Endothelial cell of umbilical vein (primary cell): Measurements from ENCODE around the gene ANKRD44. TPM values are rescaled to one million over a fixed set of nuclear protein-coding genes. Genes with fewer than 3 reads are reported as not detected.
A peak's percentile ranks its signal among the peaks of the same experiment; 100 is the strongest.

ENCODE experiments used
- BruUV-seq: library from RNA; stranded (reverse); fragments of 400-500 nt; replicated peaks from 2 replicates; lab custom pipeline; 2021; lab: Mats Ljungman, UMichigan
- CTCF ChIA-PET: fragments of 300-600, 350-600 bp; sonication (Branson Sonifier 250); formaldehyde crosslinking; loops from one replicate; lab custom pipeline; 2021; ENCODE audit warnings: antibody characterized with exemption, inconsistent platforms; lab: Charles Lee
- POLR2A ChIA-PET: fragments of 300-600, 350-600 bp; sonication (Branson Sonifier 250); formaldehyde crosslinking; loops from one replicate; lab custom pipeline; 2021; ENCODE audit warnings: antibody characterized with exemption, inconsistent platforms; lab: Charles Lee
- DNase-seq: peaks from one replicate; pipeline ENCODE4 v3.0.0-alpha.2; 2011; ENCODE audit warnings: low read depth, low spot score
- FAIRE-seq: peaks from 2 replicates; lab custom pipeline; 2011; peaks lifted over from hg19 to GRCh38; lab: Jason Lieb, UNC
- H2AFZ ChIP-seq: 2 replicates; pipeline ENCODE4 v1.6.0; 2012; ENCODE audit warnings: low read depth, low read length, control low read depth, inconsistent platforms
- H3K27ac ChIP-seq: 2 replicates; pipeline ENCODE4 v1.5.1; 2011; ENCODE audit warnings: low read depth, mild to moderate bottlenecking, control low read depth, low read length, moderate library complexity; ENCODE audit not compliant: insufficient read depth
- H3K27me3 ChIP-seq, 2 experiments: 2 replicates each; pipeline versions ENCODE4 v1.6.0 to v1.6.1; 2011; ENCODE audit warnings: low read length in 2 of 2, mixed read lengths in 1 of 2; ENCODE audit not compliant: control insufficient read depth in 2 of 2, insufficient read depth in 2 of 2
- H3K36me3 ChIP-seq, 2 experiments: 2 replicates in 1 of 2; 3 replicates in 1 of 2; pipeline ENCODE4 v1.5.1; 2011; ENCODE audit warnings: low read length in 2 of 2, mild to moderate bottlenecking in 1 of 2, moderate library complexity in 1 of 2; ENCODE audit not compliant: control insufficient read depth in 2 of 2, insufficient read depth in 2 of 2; ENCODE audit errors: extremely low read depth in 1 of 2
- H3K4me1 ChIP-seq: 3 replicates; pipeline ENCODE4 v1.5.1; 2011; ENCODE audit warnings: mild to moderate bottlenecking, low read length; ENCODE audit not compliant: control insufficient read depth, insufficient read depth; ENCODE audit errors: extremely low read depth
- H3K4me2 ChIP-seq: 2 replicates; pipeline ENCODE4 v1.6.1; 2011; ENCODE audit warnings: low read length, control low read depth, mixed read lengths; ENCODE audit not compliant: insufficient read depth
- H3K4me3 ChIP-seq, 3 experiments: fragments of 200-600 bp in 1 of 3; sonication (generic), shearing (Covaris generic) in 1 of 3; replicated peaks in 1 of 3; 2 replicates each; pipeline ENCODE4 v1.5.1; 2011 to 2016; ENCODE audit warnings: control low read depth in 3 of 3, low read length in 3 of 3, mild to moderate bottlenecking in 2 of 3, inconsistent platforms in 1 of 3, low read depth in 1 of 3, moderate library complexity in 1 of 3; ENCODE audit not compliant: insufficient read depth in 1 of 3
- H3K79me2 ChIP-seq: 2 replicates; pipeline ENCODE4 v1.6.0; 2012; ENCODE audit warnings: low read length, inconsistent platforms; ENCODE audit not compliant: control insufficient read depth, insufficient read depth
- H3K9ac ChIP-seq: replicated peaks from 2 replicates; pipeline ENCODE3; 2011; ENCODE audit warnings: low read length, control low read depth; ENCODE audit not compliant: insufficient read depth; ENCODE audit errors: extremely low read depth
- H3K9me1 ChIP-seq: replicated peaks from 3 replicates; pipeline ENCODE4 v1.6.0; 2011; ENCODE audit warnings: mild to moderate bottlenecking, low read length; ENCODE audit not compliant: control insufficient read depth, insufficient read depth; ENCODE audit errors: extremely low read depth
- H3K9me3 ChIP-seq: replicated peaks from 2 replicates; pipeline ENCODE4 v1.5.1; 2012; ENCODE audit warnings: low read length, inconsistent platforms; ENCODE audit not compliant: control insufficient read depth, insufficient read depth
- H4K20me1 ChIP-seq: replicated peaks from 2 replicates; pipeline ENCODE3; 2011; ENCODE audit warnings: mild to moderate bottlenecking, low read length; ENCODE audit not compliant: control insufficient read depth, insufficient read depth; ENCODE audit errors: extremely low read depth
- CTCF ChIP-seq, 2 donors: IDR thresholded peaks; 1 replicate in 1 of 2; 2 replicates in 1 of 2; pipeline ENCODE4 v1.5.1; 2011; ENCODE audit warnings: low read length in 2 of 2, mild to moderate bottlenecking in 2 of 2, moderate library complexity in 2 of 2, control low read depth in 1 of 2, inconsistent platforms in 1 of 2, low read depth in 1 of 2; ENCODE audit not compliant: insufficient read depth in 1 of 2; ENCODE audit errors: extremely low read depth in 1 of 2
- EZH2 ChIP-seq: IDR thresholded peaks from 2 replicates; pipeline ENCODE4 v1.6.1; 2012; ENCODE audit warnings: borderline replicate concordance, low read depth, mild to moderate bottlenecking, moderate library complexity, low read length, inconsistent platforms; ENCODE audit not compliant: severe bottlenecking
- FOS ChIP-seq: IDR thresholded peaks from 2 replicates; pipeline ENCODE4 v1.6.1; 2011; ENCODE audit warnings: mild to moderate bottlenecking, low read length, moderate library complexity, borderline replicate concordance; ENCODE audit not compliant: insufficient read depth
- GATA2 ChIP-seq: IDR thresholded peaks from 2 replicates; pipeline ENCODE4 v1.7.0; 2011; ENCODE audit warnings: low read depth, mild to moderate bottlenecking, moderate library complexity, mixed read lengths, low read length; ENCODE audit not compliant: insufficient read length, insufficient read depth
- JUN ChIP-seq: IDR thresholded peaks from 2 replicates; pipeline ENCODE4 v1.6.1; 2011; ENCODE audit warnings: borderline replicate concordance, low read depth; ENCODE audit not compliant: insufficient read length, insufficient read depth
- MAX ChIP-seq: IDR thresholded peaks from 2 replicates; pipeline ENCODE4 v1.6.1; 2011; ENCODE audit not compliant: insufficient read depth, insufficient read length
- MYC ChIP-seq: IDR thresholded peaks from one replicate; pipeline ENCODE4 v1.6.1; 2011; ENCODE audit warnings: mild to moderate bottlenecking, low read depth, low read length
- POLR2A ChIP-seq: IDR thresholded peaks from 2 replicates; pipeline ENCODE4 v1.6.1; 2012; ENCODE audit warnings: low read depth, mild to moderate bottlenecking, control low read depth, low read length
- POLR2AphosphoS5 ChIP-seq: IDR thresholded peaks from 2 replicates; pipeline ENCODE4 v1.6.1; 2012; ENCODE audit warnings: low read depth, mild to moderate bottlenecking, control low read depth, low read length, moderate library complexity; ENCODE audit not compliant: insufficient read depth
- dilution Hi-C: fragments of 300-500 bp; cut with MboI; formaldehyde crosslinking; loops from one replicate; pipeline ENCODE4 v1.15.0; 2019; ENCODE audit warnings: low sequenced_read_pairs; ENCODE audit not compliant: extremely low pct_ligation_motif_present
- intact Hi-C: fragments of 100-400 bp; cut with micrococcal nuclease; formaldehyde crosslinking; loops from one replicate; pipeline ENCODE4 v1.10.0; 2022
- polyA plus RNA-seq, 4 experiments: library from polyadenylated mRNA; depleted of rRNA in 3 of 4; stranded (reverse) in 3 of 4; unstranded in 1 of 4; fragments of >200 nt; gene quantifications; 2 replicates each; pipeline versions ENCODE4 v1.2.1 to v1.2.3, GENCODE V29; 2011 to 2012; ENCODE audit warnings: missing spikeins in 1 of 4
- total RNA-seq: library from RNA; stranded (reverse); gene quantifications from 2 replicates; pipeline ENCODE4 v1.2.3, GENCODE V29; 2021

ANKRD44 gene
- total and polyA plus RNA-seq, 2 donors (not counting 3 experiments of a cell fraction or from before 2014, with no cell fraction given), result 3.4 to 6.1 TPM

- Histone ChIP-seq H3K36me3 (no peaks in the 10 kb centered on the region), H3K9me3 (no peaks in the 10 kb centered on the region), H3K4me2 (peak overlapping the region; percentile 84), H3K9me1 (no peaks in the 10 kb centered on the region), H4K20me1 (no peaks in the 10 kb centered on the region), H3K27ac (no peak overlapping the region), H3K27me3 (peaks cover 6 to 12% of the 10 kb centered on the region in 2 experiments), H3K4me1 (peaks cover 12% of the 10 kb centered on the region), H3K79me2 (no peaks in the 10 kb centered on the region), H3K4me3 (peak overlapping the region; percentile 56 to 91 (median 58)), H2AFZ (peak overlapping the region; percentile 94), H3K9ac (peak overlapping the region; percentile 46)
- FAIRE-seq (peak; percentile 43), DNase-seq (no peak)
- POLR2A ChIA-PET, result no interaction called here
- CTCF ChIA-PET, result interaction anchor here (0.8 to 4.0 kb wide), 10 partner anchors 26 to 234 kb away, joined by 3 to 54 read pairs (median 4); no protein-coding TSS in a partner anchor
- BruUV-seq, result no TSS peak
- dilution Hi-C loops (no loop called here), intact Hi-C loops (loop anchor here (1.0 to 5.0 kb wide), 6 partner anchors 68 to 383 kb away; partner anchors contain the start of gene PGAP1)
- no peak for TF ChIP-seq POLR2AphosphoS5
- no peak for TF ChIP-seq MYC
- TF ChIP-seq EZH2, result no peak
- TF ChIP-seq MAX, result no peak
- no peak for TF ChIP-seq FOS
- no peak for TF ChIP-seq CTCF (IDR thresholded peaks at IDR 0.05; ENCODE audit: extremely low read depth in 1 of 2, insufficient read depth in 1 of 2, low read depth in 1 of 2, low read length in 2 of 2)
- no peak for TF ChIP-seq JUN
- no peak for TF ChIP-seq GATA2
- TF ChIP-seq POLR2A, result no peak
These were observed 819 bp downstream of the ANKRD44 start for GRCh38 chr2:197309691-197310231.
